ENCODE measurements around the gene INPP4B. TPM values are rescaled to one million over a fixed set of nuclear protein-coding genes. Genes with fewer than 3 reads are reported as not detected.

Gene INPP4B
- total RNA-seq, 1 experiment from 2014 or later = 0.07 TPM

DNA sequence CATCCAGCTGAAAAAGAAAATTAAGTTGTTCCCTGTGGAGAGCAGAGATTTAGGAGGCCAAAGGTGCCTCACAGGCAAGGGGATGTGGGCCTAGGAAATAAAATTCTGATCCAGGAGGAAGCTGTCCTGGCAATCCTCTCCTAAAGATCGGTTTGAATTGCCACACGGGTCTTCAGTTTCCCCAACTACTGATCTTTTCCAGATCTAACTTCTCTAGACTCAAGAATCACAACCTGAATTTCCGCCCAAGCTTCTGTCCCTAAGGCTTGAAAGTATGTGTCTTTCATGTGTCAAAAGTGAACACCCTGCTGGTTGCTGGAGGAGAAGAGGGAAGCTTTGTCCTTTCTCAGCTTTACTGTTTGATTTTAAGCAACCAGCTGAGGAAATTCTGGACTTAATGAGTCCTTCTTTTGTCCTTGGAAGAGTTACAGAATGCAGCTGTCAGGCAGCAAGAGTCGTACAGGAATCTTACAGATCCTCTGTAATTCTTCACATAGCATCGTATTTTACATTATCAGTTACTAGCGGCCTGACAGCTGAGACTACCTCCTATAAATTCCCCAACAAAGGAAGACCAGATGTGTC, 93.8 kb downstream of the INPP4B start:
- no peaks in the 10 kb centered on the region for H3K79me1 ChIP-seq (ENCODE audit: insufficient read depth, low read depth, low read length, poor library complexity, severe bottlenecking)
- H3K4me1 Mint-ChIP-seq = no peaks in the 10 kb centered on the region
- no peaks in the 10 kb centered on the region for H3K36me3 Mint-ChIP-seq (ENCODE audit: insufficient read depth in 1 of 3, low read depth in 3 of 3)
- no peak for DNase-seq
- H2BK5ac ChIP-seq (ENCODE audit: insufficient read length, low read length) = no peak overlapping the region
- H4K91ac ChIP-seq (ENCODE audit: insufficient read length, low read depth, low read length) = no peak overlapping the region
- H3K23me2 ChIP-seq (ENCODE audit: insufficient read length, low read depth, low read length, poor library complexity, severe bottlenecking) = no peaks in the 10 kb centered on the region
- H3K4me1 ChIP-seq (ENCODE audit: insufficient read depth, low read length) = no peaks in the 10 kb centered on the region
- H3K56ac ChIP-seq (ENCODE audit: insufficient read length, low read depth, low read length) = no peak overlapping the region
- H2BK12ac ChIP-seq (ENCODE audit: insufficient read length, low read depth, low read length) = no peak overlapping the region
- no peak overlapping the region for H3K23ac ChIP-seq (ENCODE audit: insufficient read length, low read depth, low read length)
- H2BK20ac ChIP-seq (ENCODE audit: low read depth, low read length, poor library complexity, severe bottlenecking) = no peak overlapping the region
- H4K5ac ChIP-seq (ENCODE audit: insufficient read length, low read depth, low read length) = no peak overlapping the region
- no peaks in the 10 kb centered on the region for H3K79me2 ChIP-seq (ENCODE audit: insufficient read depth, low read length)
- H4K8ac ChIP-seq (replicated peaks; ENCODE audit: insufficient read length, low read depth, low read length) = no peak overlapping the region
- H3K4me2 ChIP-seq (ENCODE audit: insufficient read depth, insufficient read length, low read length) = no peak overlapping the region
- no peaks in the 10 kb centered on the region; a peak in 1 of 5 replicates for H3K9me3 Mint-ChIP-seq
- H3K9me3 ChIP-seq (ENCODE audit: control insufficient read depth, low read depth, low read length) = no peaks in the 10 kb centered on the region
- H3K9ac ChIP-seq (ENCODE audit: extremely low read depth, insufficient read length, low read length) = no peak overlapping the region
- no peak overlapping the region for H2BK15ac ChIP-seq (ENCODE audit: low read depth, low read length)
- H3K4me3 Mint-ChIP-seq = no peak overlapping the region
- H3K4ac ChIP-seq (ENCODE audit: low read depth, low read length) = no peak overlapping the region
- H3K27ac ChIP-seq (ENCODE audit: insufficient read length, low read depth, low read length) = no peak overlapping the region
- no peak overlapping the region for H2BK120ac ChIP-seq (ENCODE audit: low read depth, low read length, poor library complexity, severe bottlenecking)
- H3K27me3 Mint-ChIP-seq (ENCODE audit: low read depth) = no peaks in the 10 kb centered on the region
- no CpG with 5 or more reads among the region's 6 CpGs for WGBS (ENCODE audit: extremely low coverage, insufficient read length, low lambda C conversion rate)
- H3K27ac Mint-ChIP-seq = no peak overlapping the region
- no peak overlapping the region for H2AFZ ChIP-seq (ENCODE audit: low read length)
- no peaks in the 10 kb centered on the region for H3K27me3 ChIP-seq (ENCODE audit: insufficient read depth, low read length)
- TF ChIP-seq, protein P1, sequence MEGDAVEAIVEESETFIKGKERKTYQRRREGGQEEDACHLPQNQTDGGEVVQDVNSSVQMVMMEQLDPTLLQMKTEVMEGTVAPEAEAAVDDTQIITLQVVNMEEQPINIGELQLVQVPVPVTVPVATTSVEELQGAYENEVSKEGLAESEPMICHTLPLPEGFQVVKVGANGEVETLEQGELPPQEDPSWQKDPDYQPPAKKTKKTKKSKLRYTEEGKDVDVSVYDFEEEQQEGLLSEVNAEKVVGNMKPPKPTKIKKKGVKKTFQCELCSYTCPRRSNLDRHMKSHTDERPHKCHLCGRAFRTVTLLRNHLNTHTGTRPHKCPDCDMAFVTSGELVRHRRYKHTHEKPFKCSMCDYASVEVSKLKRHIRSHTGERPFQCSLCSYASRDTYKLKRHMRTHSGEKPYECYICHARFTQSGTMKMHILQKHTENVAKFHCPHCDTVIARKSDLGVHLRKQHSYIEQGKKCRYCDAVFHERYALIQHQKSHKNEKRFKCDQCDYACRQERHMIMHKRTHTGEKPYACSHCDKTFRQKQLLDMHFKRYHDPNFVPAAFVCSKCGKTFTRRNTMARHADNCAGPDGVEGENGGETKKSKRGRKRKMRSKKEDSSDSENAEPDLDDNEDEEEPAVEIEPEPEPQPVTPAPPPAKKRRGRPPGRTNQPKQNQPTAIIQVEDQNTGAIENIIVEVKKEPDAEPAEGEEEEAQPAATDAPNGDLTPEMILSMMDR (conservative IDR thresholded peaks at IDR 0.05) = no peak
- H3K18ac ChIP-seq (ENCODE audit: insufficient read length, low read depth, low read length) = no peak overlapping the region
- no peak overlapping the region for H3T11ph ChIP-seq (ENCODE audit: low read length)
- H3K14ac ChIP-seq (ENCODE audit: insufficient read depth, low read length) = no peak overlapping the region
- no peak overlapping the region for H2AK5ac ChIP-seq (ENCODE audit: insufficient read length, low read length)
- no peaks in the 10 kb centered on the region for H4K20me1 ChIP-seq (ENCODE audit: control insufficient read depth, insufficient read depth, insufficient read length)

Data from H9 (cell line).